Omental fat pad (tissue), 4 donors: Measurements from ENCODE around the gene FAU. TPM values are rescaled to one million over a fixed set of nuclear protein-coding genes. Genes with fewer than 3 reads are reported as not detected.
A peak's percentile ranks its signal among the peaks of the same experiment; 100 is the strongest.
"Not testable (repeated sequence)": the region's sequence is repeated elsewhere in the genome, so short reads cannot be mapped to it uniquely, and the experiment has no call there.

Source experiments
- ATAC-seq: fragments of 150-250 bp; one replicate; pipeline ENCODE4 v1.9.1; 2016; ENCODE audit warnings: mild to moderate bottlenecking, moderate library complexity; ENCODE audit not compliant: low FRiP score
- DNase-seq: peaks from one replicate; pipeline ENCODE4 v3.0.0-alpha.2; 2019; ENCODE audit warnings: low spot score
- CTCF ChIP-seq, 3 donors: fragments of 450-650 bp; IDR thresholded peaks; one replicate each; pipeline ENCODE4 v1.5.1; 2016 to 2017; ENCODE audit warnings: antibody characterized with exemption in 3 of 3, mild to moderate bottlenecking in 3 of 3, moderate library complexity in 2 of 3
- total RNA-seq, 4 donors: library from RNA; depleted of rRNA; stranded (reverse); fragments of >200 nt; gene quantifications; one replicate each; pipeline ENCODE4 v1.1.0, GENCODE V29; 2016

Gene FAU
- total RNA-seq, 4 donors from 2014 or later, result 612 to 842 (median 711) TPM

- no peak for TF ChIP-seq CTCF (IDR thresholded peaks at IDR 0.05)
- ATAC-seq (no peak), DNase-seq (no peak)
These were observed 29.5 kb upstream of the FAU start for GRCh38 chr11:65151331-65151899.

- ATAC-seq, result peak; percentile 69
- TF ChIP-seq CTCF (IDR thresholded peaks at IDR 0.05), result no peak
- peak; percentile 61 for DNase-seq
These were observed 28.8 kb upstream of the FAU start for GRCh38 chr11:65150509-65151299.

- DNase-seq, result not testable (repeated sequence)
These were observed 28.2 kb upstream of the FAU start for GRCh38 chr11:65150131-65150508.

GRCh38 chr11:65148657-65149056 is 26.7 kb upstream of the FAU start:
- DNase-seq (no peak), ATAC-seq (no peak)
- no peak for TF ChIP-seq CTCF (IDR thresholded peaks at IDR 0.05)

More at GRCh38 chr11:65150131-65150508, 28.2 kb upstream of the FAU start:
- not testable (repeated sequence) for ATAC-seq

- ATAC-seq, result no peak
- no peak for DNase-seq
- TF ChIP-seq CTCF (IDR thresholded peaks at IDR 0.05), result no peak
These were observed 25.6 kb upstream of the FAU start for GRCh38 chr11:65147352-65148075.

GRCh38 chr11:65141896-65142494 is 20.1 kb upstream of the FAU start:
- TF ChIP-seq CTCF (IDR thresholded peaks at IDR 0.05), result no peak
- DNase-seq (no peak), ATAC-seq (no peak)

- DNase-seq, result no peak
- no peak for TF ChIP-seq CTCF (IDR thresholded peaks at IDR 0.05)
These were observed 14.7 kb upstream of the FAU start for GRCh38 chr11:65136515-65137096.

More at GRCh38 chr11:65136515-65137096, 14.7 kb upstream of the FAU start:
- ATAC-seq, result no peak
